Esophagus muscularis mucosa (tissue), 4 donors: Measurements from ENCODE around the gene VAMP3. TPM values are rescaled to one million over a fixed set of nuclear protein-coding genes. Genes with fewer than 3 reads are reported as not detected.

ENCODE experiments used
- DNase-seq: peaks from one replicate; pipeline ENCODE4 v3.0.0-alpha.2; 2017; ENCODE audit errors: extremely low spot score
- H3K27ac ChIP-seq, 4 donors: fragments of 200-600 bp; sonication (generic); replicated peaks in 1 of 4; 1 replicate in 3 of 4; 2 replicates in 1 of 4; pipeline ENCODE4 v1.5.1; 2016 to 2019; ENCODE audit warnings: mild to moderate bottlenecking in 1 of 4
- H3K27me3 ChIP-seq, 4 donors: fragments of 200-600 bp; sonication (generic); one replicate each; pipeline versions ENCODE4 v1.5.1 to v1.6.0; 2016 to 2019
- H3K36me3 ChIP-seq, 4 donors: fragments of 200-600 bp; sonication (generic); one replicate each; pipeline ENCODE4 v1.5.1; 2016 to 2019
- H3K4me1 ChIP-seq, 4 donors: fragments of 200-600 bp; sonication (generic); one replicate each; pipeline ENCODE4 v1.5.1; 2016 to 2019
- H3K4me3 ChIP-seq, 4 donors: fragments of 200-600 bp; sonication (generic); 1 replicate in 2 of 4; 2 replicates in 2 of 4; pipeline ENCODE4 v1.5.1; 2016 to 2019; ENCODE audit warnings: mild to moderate bottlenecking in 4 of 4, moderate library complexity in 1 of 4
- H3K9me3 ChIP-seq, 4 donors: fragments of 200-600 bp; sonication (generic); 1 replicate in 3 of 4; 2 replicates in 1 of 4; pipeline ENCODE4 v1.5.1; 2016 to 2019
- CTCF ChIP-seq, 3 experiments: fragments of 200-600 bp in 2 of 3; fragments of 450-650 bp in 1 of 3; sonication (generic) in 2 of 3; IDR thresholded peaks; one replicate each; pipeline ENCODE4 v1.5.1; 2017 to 2019; ENCODE audit warnings: antibody characterized with exemption in 3 of 3, mild to moderate bottlenecking in 2 of 3, moderate library complexity in 1 of 3
- EP300 ChIP-seq: sonication (generic); formaldehyde crosslinking; IDR thresholded peaks from one replicate; pipeline ENCODE4 v1.6.1; 2017; ENCODE audit warnings: antibody characterized with exemption
- POLR2A ChIP-seq: fragments of 450-650 bp; IDR thresholded peaks from one replicate; pipeline ENCODE4 v1.6.1; 2017; ENCODE audit warnings: antibody characterized with exemption, moderate library complexity, mild to moderate bottlenecking, low read depth
- POLR2AphosphoS5 ChIP-seq, 2 donors: sonication (generic); formaldehyde crosslinking; IDR thresholded peaks; one replicate each; pipeline ENCODE4 v1.6.1; 2017; ENCODE audit warnings: antibody characterized with exemption in 2 of 2
- WGBS: methylation state at CpG from one replicate; pipeline ENCODE4 v1.1.5; 2018; 5-methylcytosine and 5-hydroxymethylcytosine counted together
- intact Hi-C: fragments of 100-400 bp; cut with DNase I; formaldehyde crosslinking; loops from one replicate; pipeline ENCODE4 v1.15.1; 2023
- total RNA-seq, 4 donors: library from RNA; depleted of rRNA; stranded (reverse); fragments of >200 nt; gene quantifications; one replicate each; pipeline versions ENCODE4 v1.1.0 to v1.2.1, GENCODE V29; 2016

VAMP3 gene
- total RNA-seq: 100 to 1,000 TPM in 2 of 4 donors, 10 to 100 TPM in 2; 90.3 to 114 (median 99.5) TPM

- intact Hi-C loops: no loop called here
- H3K27me3 ChIP-seq: no peaks in the 10 kb centered on the region
- WGBS: under 1% methylated on average over 18 of the region's 97 CpGs
- H3K36me3 ChIP-seq: peaks cover 3 to 30% (median 4%) of the 10 kb centered on the region in 4 donors
- peak; percentile 97 for DNase-seq
- H3K9me3 ChIP-seq: no peaks in the 10 kb centered on the region
- TF ChIP-seq CTCF (IDR thresholded peaks at IDR 0.05) (no peak), POLR2AphosphoS5 (IDR thresholded peaks at IDR 0.05) (peak; percentile 83 to 91)
- H3K4me1 ChIP-seq: peaks cover 11 to 30% (median 26%) of the 10 kb centered on the region in 4 donors
- H3K27ac ChIP-seq: peak within 1 kb of the TSS; percentile 91 to 96 (median 93)
- peak within 1 kb of the TSS; percentile 82 to 99 (median 90) for H3K4me3 ChIP-seq
Measured at GRCh38 chr1:7770997-7771822, at the start of gene VAMP3. Gene VAMP3, plus strand, starts transcription at chr1:7771296. Its CDS starts 88 bp downstream, at chr1:7771384.

GRCh38 chr1:7721940-7722669, 49.0 kb upstream of the VAMP3 start:
- Histone ChIP-seq H3K36me3 (no peaks in the 10 kb centered on the region), H3K4me3 (no peak overlapping the region), H3K9me3 (no peaks in the 10 kb centered on the region), H3K27ac (no peak overlapping the region), H3K27me3 (no peaks in the 10 kb centered on the region), H3K4me1 (peaks cover 0 to 12% (median 6%) of the 10 kb centered on the region in 4 donors)
- intact Hi-C loops: no loop called here
- TF ChIP-seq POLR2A: no peak
- TF ChIP-seq POLR2AphosphoS5 (IDR thresholded peaks at IDR 0.05): no peak
- TF ChIP-seq CTCF (IDR thresholded peaks at IDR 0.05): no peak
- no peak for TF ChIP-seq EP300
- DNase-seq: no peak
- WGBS: 59% methylated on average over 5 of the region's 5 CpGs

DNA sequence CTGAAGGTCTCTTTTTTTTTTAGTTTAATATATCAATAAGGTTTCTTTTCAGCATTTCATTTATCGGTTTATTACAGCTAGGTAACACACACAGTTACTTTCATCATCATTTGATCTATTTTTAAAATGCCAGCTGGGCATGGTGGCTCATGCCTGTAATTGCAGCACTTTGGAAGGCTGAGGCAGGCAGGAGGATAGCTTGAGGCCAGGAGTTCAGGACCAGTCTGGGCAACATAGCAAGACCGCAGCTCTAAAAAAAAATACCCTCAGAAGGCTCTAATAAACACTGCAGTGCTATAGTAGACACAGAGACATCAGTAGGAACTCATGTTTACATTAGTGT, 48.5 kb upstream of the VAMP3 start:
- Histone ChIP-seq H3K4me3 (no peak overlapping the region), H3K9me3 (no peaks in the 10 kb centered on the region), H3K36me3 (no peaks in the 10 kb centered on the region), H3K27me3 (no peaks in the 10 kb centered on the region), H3K27ac (no peak overlapping the region), H3K4me1 (peaks cover 0 to 12% (median 6%) of the 10 kb centered on the region in 4 donors)
- WGBS: 89% methylated on average over 2 of the region's 2 CpGs
- intact Hi-C loops: no loop called here
- TF ChIP-seq POLR2A (no peak), EP300 (no peak), POLR2AphosphoS5 (IDR thresholded peaks at IDR 0.05) (no peak), CTCF (IDR thresholded peaks at IDR 0.05) (no peak)
- DNase-seq: no peak

DNA sequence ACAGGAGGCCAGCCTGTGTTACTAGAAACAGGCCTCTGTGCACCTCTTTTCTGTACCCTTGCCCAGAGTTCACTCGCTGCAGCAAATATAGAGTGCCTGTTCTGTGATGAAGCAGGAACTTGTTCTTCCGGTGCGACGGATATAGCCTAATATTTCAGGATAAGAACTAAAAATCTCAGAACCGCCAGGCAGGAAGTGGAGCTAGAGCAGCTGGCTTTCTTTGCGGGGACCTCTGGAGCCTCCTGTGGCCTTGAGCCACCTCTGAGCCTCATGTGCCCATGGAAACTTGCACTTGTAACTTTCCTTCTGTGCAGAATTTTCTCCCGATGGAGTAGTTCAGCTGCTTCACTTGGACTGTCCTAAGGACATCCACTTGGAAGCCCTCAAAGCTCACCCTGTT, 44.5 kb upstream of the VAMP3 start:
- TF ChIP-seq EP300: no peak
- no peak for TF ChIP-seq POLR2AphosphoS5 (IDR thresholded peaks at IDR 0.05)
- no peak for TF ChIP-seq CTCF (IDR thresholded peaks at IDR 0.05)
- no peak for TF ChIP-seq POLR2A
- Histone ChIP-seq H3K36me3 (no peaks in the 10 kb centered on the region), H3K4me1 (peaks cover 0 to 7% (median 5%) of the 10 kb centered on the region in 4 donors), H3K27me3 (no peaks in the 10 kb centered on the region), H3K4me3 (no peak overlapping the region), H3K27ac (no peak overlapping the region), H3K9me3 (no peaks in the 10 kb centered on the region)
- DNase-seq: no peak
- intact Hi-C loops: no loop called here
- 56% methylated on average over 7 of the region's 7 CpGs for WGBS
